ENCODE data around the gene SOD1. TPM values are rescaled to one million over a fixed set of nuclear protein-coding genes. Genes with fewer than 3 reads are reported as not detected.

The SOD1 gene
- polyA plus RNA-seq, 1 donor from 2014 or later, result 449 TPM

GRCh38 chr21:31659286-31659535 is 282 bp upstream of the SOD1 start:
- H4K20me1 ChIP-seq (ENCODE audit: insufficient read depth), result no peaks in the 10 kb centered on the region
- H3K27ac ChIP-seq (ENCODE audit: low read length), result no peak overlapping the region
- H3F3A ChIP-seq (ENCODE audit: insufficient read depth, low read length, poor library complexity, severe bottlenecking), result no peaks in the 10 kb centered on the region
- peaks cover 15% of the 10 kb centered on the region for H3K79me2 ChIP-seq (replicated peaks; ENCODE audit: insufficient read depth, low read length)
- H3K27me3 ChIP-seq (ENCODE audit: insufficient read depth, low read depth, low read length), result no peaks in the 10 kb centered on the region
- peak overlapping the region; percentile 87 for H3K4me3 ChIP-seq (ENCODE audit: low read length)
- H3K9me2 ChIP-seq (ENCODE audit: insufficient read depth, low read length), result no peaks in the 10 kb centered on the region
- no peaks in the 10 kb centered on the region for H3K36me3 ChIP-seq (ENCODE audit: insufficient read depth, low read length)
- no peak overlapping the region for H2AFZ ChIP-seq (ENCODE audit: low read depth, low read length)
- no peak overlapping the region for H3K9ac ChIP-seq (ENCODE audit: low read length)
- no peaks in the 10 kb centered on the region for H3K9me3 ChIP-seq (ENCODE audit: low read length)
- TF ChIP-seq TAF1 (IDR thresholded peaks at IDR 0.05; ENCODE audit: low read depth) (no peak), EP300 (conservative IDR thresholded peaks at IDR 0.05; ENCODE audit: poor library complexity, severe bottlenecking) (no peak), MXI1 (conservative IDR thresholded peaks at IDR 0.05; ENCODE audit: poor library complexity, severe bottlenecking) (no peak), SMC3 (conservative IDR thresholded peaks at IDR 0.05; ENCODE audit: poor library complexity) (no peak), RAD21 (conservative IDR thresholded peaks at IDR 0.05) (no peak), REST (IDR thresholded peaks at IDR 0.05; ENCODE audit: borderline replicate concordance) (no peak), EZH2 (IDR thresholded peaks at IDR 0.05; ENCODE audit: borderline replicate concordance, insufficient read depth, low read length, poor library complexity, severe bottlenecking) (no peak), CTCF (IDR thresholded peaks at IDR 0.05; ENCODE audit: poor library complexity, severe bottlenecking) (no peak), POLR2AphosphoS5 (IDR thresholded peaks at IDR 0.05) (no peak)
- H3K4me2 ChIP-seq (ENCODE audit: low read length), result peak overlapping the region; percentile 49

- Histone ChIP-seq H3K27ac (ENCODE audit: low read length) (no peak overlapping the region), H3K27me3 (ENCODE audit: insufficient read depth, low read depth, low read length) (no peaks in the 10 kb centered on the region), H2AFZ (ENCODE audit: low read depth, low read length) (no peak overlapping the region), H3K9me2 (ENCODE audit: insufficient read depth, low read length) (no peaks in the 10 kb centered on the region), H3K4me3 (ENCODE audit: low read length) (peak overlapping the region; percentile 87), H4K20me1 (ENCODE audit: insufficient read depth) (no peaks in the 10 kb centered on the region), H3K79me2 (replicated peaks; ENCODE audit: insufficient read depth, low read length) (peaks cover 15% of the 10 kb centered on the region), H3K36me3 (ENCODE audit: insufficient read depth, low read length) (peaks cover 3% of the 10 kb centered on the region), H3F3A (ENCODE audit: insufficient read depth, low read length, poor library complexity, severe bottlenecking) (no peaks in the 10 kb centered on the region), H3K9me3 (ENCODE audit: low read length) (no peaks in the 10 kb centered on the region), H3K9ac (ENCODE audit: low read length) (peak overlapping the region; percentile 75), H3K4me2 (ENCODE audit: low read length) (peak overlapping the region; percentile 61)
- TF ChIP-seq POLR2AphosphoS5 (IDR thresholded peaks at IDR 0.05) (no peak), TAF1 (IDR thresholded peaks at IDR 0.05; ENCODE audit: low read depth) (no peak), MXI1 (conservative IDR thresholded peaks at IDR 0.05; ENCODE audit: poor library complexity, severe bottlenecking) (no peak), EZH2 (IDR thresholded peaks at IDR 0.05; ENCODE audit: borderline replicate concordance, insufficient read depth, low read length, poor library complexity, severe bottlenecking) (no peak), REST (IDR thresholded peaks at IDR 0.05; ENCODE audit: borderline replicate concordance) (no peak), SMC3 (conservative IDR thresholded peaks at IDR 0.05; ENCODE audit: poor library complexity) (no peak), RAD21 (conservative IDR thresholded peaks at IDR 0.05) (no peak), CTCF (IDR thresholded peaks at IDR 0.05; ENCODE audit: poor library complexity, severe bottlenecking) (no peak), EP300 (conservative IDR thresholded peaks at IDR 0.05; ENCODE audit: poor library complexity, severe bottlenecking) (no peak)
These were observed 719 bp downstream of the SOD1 start for GRCh38 chr21:31660259-31660565.
